Stimulated activated naive CD8-positive, alpha-beta T cell treated with anti-CD3 and anti-CD28 coated beads, Interleukin-15, Interleukin-2, amounts not matched to agents 100 U/mL and 50 U/mL, for 24 hours (primary cell): ENCODE measurements around the gene ARL5C.
"Not testable (repeated sequence)": the region's sequence is repeated elsewhere in the genome, so short reads cannot be mapped to it uniquely, and the experiment has no call there.

Source experiments
- ATAC-seq: fragments of 150-1000 bp; cut with Tn5 transposase; one replicate; pipeline ENCODE4 v1.10.0; 2021
- DNase-seq: peaks from one replicate; pipeline ENCODE4 v3.0.0; 2021

ARL5C gene

GRCh38 chr17:39194089-39194984, 28.4 kb upstream of the ARL5C start:
- DNase-seq (no peak), ATAC-seq (no peak)

DNA sequence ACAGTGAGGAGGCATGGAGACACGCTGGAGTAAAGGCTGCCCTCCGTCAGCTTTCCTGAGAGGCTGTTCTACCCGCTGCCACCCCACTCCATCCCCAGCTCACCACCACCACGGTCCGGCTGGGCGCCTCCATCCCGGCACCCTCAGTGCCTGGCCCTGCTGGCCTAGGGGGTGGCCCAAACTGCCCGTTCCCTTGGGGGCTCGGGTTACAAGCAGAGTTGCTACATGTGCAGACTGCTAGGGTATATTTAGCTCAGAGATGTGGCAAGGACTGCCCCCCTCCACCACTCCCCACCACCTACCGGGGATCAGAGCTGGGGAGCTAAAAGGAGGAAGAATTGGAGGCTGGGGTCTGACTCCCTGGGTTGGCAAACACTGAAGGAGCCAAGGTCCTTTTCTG, 27.4 kb upstream of the ARL5C start:
- DNase-seq (no peak), ATAC-seq (no peak)

DNA sequence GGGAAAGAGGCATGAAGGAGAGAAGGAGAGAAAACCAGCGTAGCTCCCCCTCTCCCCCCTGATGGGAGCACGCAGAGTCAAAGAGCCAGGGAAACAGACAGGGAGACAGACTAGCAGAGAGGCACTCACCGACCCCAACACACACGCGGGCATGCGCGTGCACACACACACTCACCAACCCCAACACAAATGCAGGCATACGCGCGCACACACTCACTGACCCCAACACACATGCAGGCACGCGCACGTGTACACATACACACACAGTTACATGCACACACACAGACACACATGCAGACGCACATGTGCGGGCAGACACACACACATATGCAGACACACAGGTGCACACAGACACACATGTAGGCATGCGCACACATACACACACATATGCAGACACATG, 26.9 kb upstream of the ARL5C start:
- no peak for ATAC-seq

DNA sequence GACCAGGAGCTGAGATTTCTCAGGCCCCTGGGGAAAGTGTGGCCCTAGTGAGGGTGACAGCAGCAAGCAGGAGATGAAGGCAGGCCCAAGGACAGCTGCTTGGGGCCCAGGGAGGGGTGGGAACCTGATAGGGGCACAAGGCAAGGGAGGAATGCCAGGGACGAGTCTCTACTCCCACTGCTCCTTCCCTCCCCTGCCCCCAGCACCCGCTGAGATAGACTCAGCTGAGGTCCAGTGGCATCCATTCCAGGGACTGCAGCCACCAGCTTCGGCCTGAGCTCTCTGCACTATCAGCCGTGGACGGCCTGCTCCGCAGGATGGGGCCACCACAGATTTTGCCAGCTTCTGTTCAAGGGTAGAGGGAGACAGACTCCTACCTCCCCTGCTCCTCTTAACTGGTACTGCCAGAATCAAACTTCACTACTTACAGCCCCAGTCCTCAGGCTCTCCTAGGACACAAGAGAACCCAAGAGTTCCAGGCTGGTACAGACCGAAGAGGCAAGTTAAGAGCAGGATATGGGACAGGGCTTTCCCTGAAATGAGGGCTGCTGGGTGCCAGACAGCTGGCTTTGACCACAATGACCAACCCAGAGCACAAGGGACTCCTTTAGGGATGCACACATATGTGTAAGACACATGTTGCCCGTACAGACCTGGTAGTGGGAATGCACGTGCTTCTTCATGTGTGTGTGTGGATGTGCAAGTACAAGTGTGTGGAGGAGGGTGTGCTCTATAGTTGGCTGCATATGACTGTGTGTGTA, 26.0 kb upstream of the ARL5C start:
- ATAC-seq (no peak), DNase-seq (no peak)

More for the DNA sequence above, 26.9 kb upstream of the ARL5C start:
- no peak for DNase-seq

GRCh38 chr17:39187152-39187830, 21.3 kb upstream of the ARL5C start:
- DNase-seq = no peak
- no peak for ATAC-seq

- DNase-seq (no peak), ATAC-seq (no peak)
Measured at GRCh38 chr17:39186481-39187002, 20.6 kb upstream of the ARL5C start.

DNA sequence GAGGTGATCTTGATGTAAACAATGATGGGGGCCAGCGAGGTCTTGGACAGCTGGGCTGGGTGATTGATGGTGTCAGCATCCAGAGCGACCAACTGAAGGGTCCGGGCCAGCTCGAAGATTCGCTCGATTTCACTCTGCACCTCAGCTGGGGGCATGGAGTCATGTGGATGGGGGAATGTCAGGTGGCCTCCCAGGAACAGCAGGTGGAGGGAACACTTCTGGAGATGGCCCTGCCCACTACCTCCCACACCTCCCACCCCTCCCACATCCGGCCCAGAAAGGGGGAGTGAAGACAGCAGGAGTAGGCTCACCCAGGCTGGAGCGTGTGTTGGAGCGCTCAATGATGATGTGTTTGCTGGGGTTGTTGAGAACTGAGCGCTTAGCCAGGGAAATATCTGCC, 17.8 kb upstream of the ARL5C start:
- DNase-seq = no peak
- no peak for ATAC-seq

- ATAC-seq = no peak
- DNase-seq = no peak
Measured at GRCh38 chr17:39183045-39183444, 17.1 kb upstream of the ARL5C start.

- no peak for DNase-seq
- no peak for ATAC-seq
Measured at GRCh38 chr17:39181303-39181702, 15.3 kb upstream of the ARL5C start.

DNA sequence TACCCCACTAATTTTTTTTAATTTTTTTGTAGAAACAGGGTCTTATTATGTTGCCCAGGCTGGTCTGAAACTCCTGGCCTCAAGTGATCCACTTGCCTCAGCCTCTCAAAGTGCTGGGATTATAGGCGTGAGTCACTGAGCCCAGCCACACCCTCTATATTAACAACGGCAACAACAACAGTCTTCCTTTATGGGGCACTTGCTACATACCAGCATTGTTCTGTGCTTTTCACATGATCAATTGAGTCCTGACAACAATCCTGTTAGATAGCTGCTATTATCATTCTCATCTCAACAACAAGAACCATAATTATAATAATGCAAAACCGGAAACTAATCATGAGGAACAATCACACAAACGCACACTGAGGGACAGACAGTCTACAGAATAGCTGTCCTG, 12.6 kb upstream of the ARL5C start:
- no peak for ATAC-seq
- no peak for DNase-seq

DNA sequence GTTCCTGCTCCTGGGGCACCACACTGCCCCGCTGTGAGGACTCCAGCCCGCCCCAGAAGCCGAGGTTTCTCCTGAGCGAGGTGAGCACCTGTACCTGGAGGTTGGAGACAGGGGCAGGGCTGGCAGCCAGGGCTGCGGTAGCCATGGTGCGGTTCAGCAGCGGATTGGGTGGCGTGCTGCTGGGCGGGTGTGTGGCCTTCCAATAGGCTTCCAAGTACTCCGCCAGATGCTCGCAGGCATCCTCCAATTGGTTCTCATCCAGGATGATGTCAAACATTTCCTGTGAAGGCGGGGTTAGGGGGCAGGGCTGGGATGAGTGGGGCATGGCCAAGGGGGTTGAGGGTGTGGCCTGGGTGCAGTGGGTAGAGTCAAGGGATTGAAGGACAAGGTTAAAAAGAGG, 11.3 kb upstream of the ARL5C start:
- ATAC-seq = peak; percentile 9
- no peak for DNase-seq

DNA sequence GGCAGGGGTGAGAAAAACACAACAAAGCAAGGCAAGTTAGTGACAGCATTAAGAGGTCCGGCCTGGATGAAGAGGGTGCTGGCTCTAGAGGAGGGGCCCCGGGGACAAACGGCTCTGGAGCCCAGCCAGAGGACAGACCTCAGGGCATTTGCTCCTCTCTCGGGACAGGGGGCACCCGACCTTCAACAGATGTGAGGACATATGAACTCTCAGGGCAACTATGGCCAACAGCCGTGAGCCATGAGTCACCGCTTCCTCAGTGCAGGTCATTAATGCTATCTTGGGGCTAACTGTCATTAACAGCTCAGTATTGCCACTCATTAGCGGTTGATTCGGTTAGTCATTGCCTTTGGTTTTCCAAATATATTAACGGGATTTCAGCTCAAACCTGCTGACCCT, 9.7 kb upstream of the ARL5C start:
- no peak for DNase-seq
- no peak for ATAC-seq

DNA sequence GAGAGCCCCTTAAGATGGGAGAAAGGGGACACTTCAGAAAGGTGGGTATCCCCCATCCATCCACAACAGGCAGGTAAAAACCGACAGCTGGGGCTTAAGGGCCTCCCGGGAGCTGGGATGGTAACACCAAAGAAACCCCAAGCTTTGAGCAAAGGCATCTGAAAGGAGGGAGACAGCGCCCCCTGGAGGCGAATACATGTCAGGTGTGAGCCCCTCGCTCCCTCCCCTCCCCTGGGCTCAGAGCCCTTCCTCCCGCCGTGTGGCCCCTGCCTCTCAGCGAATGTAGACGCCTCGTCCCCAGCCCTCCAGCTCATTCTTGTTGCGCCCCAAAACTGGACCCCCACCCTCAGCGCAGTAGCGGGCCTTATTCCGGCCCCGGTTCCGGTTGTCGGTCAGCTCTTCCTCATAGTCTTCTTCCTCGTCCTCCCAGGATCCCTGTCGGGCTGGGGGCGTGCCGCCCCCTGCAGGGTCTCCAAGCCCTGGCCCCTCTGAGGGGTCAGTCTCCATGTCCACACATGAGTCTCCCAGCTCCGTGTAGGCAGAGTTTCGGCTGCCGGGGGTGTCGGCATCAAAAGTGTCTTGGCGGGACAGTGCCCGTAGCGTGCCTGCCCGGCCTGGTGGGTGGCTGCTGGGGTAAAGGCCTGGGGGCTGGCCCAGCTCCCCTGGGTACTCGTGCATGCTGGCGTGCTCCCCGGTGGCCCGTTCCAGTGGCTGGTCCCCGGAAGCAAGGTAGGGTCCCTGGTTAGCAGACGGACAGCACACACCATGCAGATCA, 9.1 kb upstream of the ARL5C start:
- DNase-seq (peak; percentile 80), ATAC-seq (peak; percentile 78)

- ATAC-seq (no peak), DNase-seq (no peak)
Measured at GRCh38 chr17:39173526-39174274, 7.7 kb upstream of the ARL5C start.

DNA sequence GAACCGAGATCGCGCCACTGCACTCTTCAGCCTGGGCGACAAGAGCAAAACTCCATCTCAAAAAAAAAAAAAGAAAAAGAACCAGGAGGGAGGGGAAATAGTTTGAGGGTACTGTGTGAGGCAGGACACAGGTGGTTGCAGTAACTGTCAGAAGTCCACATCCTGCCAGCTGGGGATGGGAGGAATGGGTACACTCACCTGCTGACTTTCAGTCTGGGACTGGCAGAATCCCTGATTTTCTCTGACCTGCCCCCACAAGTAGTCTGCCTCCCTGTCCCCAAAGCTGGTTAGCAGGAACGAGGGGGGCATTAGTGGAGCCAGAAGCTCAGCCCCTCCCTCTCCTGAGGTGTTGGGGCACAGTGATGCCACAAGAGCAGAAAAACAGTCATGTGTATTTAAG, 7.1 kb upstream of the ARL5C start:
- DNase-seq (no peak), ATAC-seq (no peak)

GRCh38 chr17:39171933-39172332, 6.0 kb upstream of the ARL5C start:
- DNase-seq = no peak
- no peak for ATAC-seq

- ATAC-seq = no peak
- DNase-seq = no peak
Measured at GRCh38 chr17:39170558-39170957, 4.6 kb upstream of the ARL5C start.

DNA sequence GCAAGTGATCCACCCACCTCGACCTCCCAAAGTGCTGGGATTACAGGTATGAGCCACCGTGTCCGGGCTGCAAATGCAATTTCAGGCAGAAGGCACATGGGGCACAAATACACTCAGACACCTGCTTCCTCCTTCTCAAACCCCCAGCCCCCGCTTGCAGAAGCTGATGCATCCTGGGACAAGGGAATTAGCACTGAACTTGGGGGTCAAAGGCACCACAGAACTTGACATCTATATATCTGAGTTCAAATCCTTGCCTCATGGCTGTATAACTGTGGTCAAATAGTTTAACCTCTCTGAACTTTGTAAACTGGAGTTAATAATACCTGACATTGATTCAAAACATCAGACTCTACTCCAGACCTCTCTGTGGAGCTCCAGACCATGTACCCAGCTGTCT, 4.1 kb upstream of the ARL5C start:
- ATAC-seq (no peak), DNase-seq (no peak)

DNA sequence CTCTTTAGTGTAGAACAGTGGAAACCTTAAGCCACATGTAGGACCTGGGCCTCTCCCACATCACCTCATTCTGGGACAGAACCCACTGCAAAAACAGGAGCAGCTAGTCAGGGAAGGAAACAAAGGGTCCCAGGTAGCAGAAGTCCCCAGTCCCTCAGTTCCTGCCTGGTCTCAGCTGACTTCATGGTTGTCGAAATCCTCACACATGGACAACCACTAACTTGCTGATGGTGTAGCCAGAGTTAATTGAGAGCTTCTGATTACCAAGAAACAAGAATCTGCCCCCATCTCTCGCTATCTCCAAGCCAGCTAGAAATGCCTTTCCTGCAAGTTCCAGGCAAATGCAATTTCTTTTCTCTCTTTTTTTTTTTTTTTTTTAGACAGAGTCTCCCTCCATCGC, 3.6 kb upstream of the ARL5C start:
- no peak for DNase-seq
- no peak for ATAC-seq

DNA sequence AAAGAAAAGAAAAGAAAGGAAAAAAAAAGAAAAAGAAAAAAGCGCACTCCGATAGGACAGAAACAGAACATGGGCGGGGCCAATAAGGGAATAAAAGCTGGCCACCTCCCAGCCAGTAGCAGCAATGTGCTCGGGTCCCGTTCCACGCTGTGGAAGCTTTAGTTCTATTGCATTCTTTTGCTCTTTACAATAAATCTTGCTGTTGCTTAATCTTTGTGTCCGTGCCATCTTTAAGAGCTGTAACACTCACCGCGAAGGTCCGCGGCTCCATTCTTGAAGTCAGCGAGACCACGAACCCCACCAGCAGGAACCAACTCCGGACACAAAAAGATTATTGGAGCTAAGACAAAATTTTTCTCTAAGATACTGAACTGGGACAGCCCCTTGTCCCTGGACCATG, 3.1 kb upstream of the ARL5C start:
- ATAC-seq (no peak), DNase-seq (no peak)

- ATAC-seq, DNase-seq: not testable (repeated sequence)
Measured at GRCh38 chr17:39168503-39168902, 2.5 kb upstream of the ARL5C start.
